ENCODE results near the gene MYO5C.
"Not testable (repeated sequence)": the region's sequence is repeated elsewhere in the genome, so short reads cannot be mapped to it uniquely, and the experiment has no call there.

Gene MYO5C

DNA sequence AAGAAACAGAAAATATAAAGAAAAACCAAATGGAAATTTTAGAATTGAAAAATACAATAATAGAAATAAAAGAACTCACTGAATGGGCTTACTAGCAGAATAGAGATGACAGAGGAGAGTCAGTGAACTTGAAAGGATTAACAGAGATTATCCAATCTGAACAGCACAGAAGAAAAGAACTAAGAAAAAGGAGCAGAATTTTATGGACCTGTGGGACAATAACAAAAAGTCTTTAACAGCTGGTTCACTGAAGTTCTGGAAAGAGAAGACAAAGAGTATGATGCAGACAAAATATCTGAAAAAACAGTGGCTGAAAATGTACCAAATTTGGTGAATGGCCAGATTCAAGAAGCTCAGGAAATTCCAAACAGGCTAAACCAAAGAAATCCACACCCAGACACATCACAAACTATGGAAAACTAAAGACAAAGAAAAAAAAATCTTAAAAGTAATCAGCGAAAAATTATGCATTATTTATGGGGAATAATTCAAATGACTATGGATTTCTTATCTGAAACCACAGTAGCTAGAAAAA is 94.7 kb downstream of the MYO5C start:
- DNase-seq = no peak

DNA sequence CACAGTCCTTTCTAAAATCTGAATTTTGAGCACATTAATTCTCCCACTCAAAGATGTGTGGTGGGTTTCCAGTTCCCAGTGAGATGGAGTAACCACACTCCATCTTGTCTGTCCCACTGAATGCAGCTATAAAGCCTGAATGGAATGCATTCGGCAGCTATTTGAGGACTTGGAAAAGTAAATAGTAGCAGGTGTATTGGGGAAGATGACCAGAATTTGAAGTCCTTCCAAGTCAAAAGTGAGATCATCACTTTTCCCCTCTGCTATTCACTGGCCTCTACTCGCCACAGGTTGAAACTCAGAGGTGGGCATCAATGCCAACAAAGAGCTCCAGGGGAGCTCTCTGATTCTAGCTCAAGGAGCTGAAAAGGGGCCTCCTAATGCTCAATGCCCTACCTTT is 96.3 kb downstream of the MYO5C start:
- no peak for DNase-seq

DNA sequence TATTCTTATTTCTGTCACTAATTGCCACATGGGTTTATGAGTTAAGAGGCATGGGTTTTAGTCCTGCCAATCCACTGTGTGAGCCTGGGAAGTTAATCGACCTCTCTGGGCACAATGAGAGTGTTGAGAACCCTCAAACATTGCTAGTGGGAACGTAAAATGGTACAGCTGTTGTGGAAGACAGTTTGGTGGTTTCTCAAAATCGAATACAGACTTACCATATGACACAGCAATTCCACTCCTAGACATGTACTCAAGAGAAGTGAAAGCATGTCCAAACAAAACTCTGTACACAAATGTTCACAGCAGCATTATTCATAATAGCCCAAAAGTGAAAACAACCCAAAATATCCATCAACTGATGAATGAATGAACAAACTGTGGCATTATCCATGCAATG is 98.7 kb downstream of the MYO5C start:
- no peak for DNase-seq

DNA sequence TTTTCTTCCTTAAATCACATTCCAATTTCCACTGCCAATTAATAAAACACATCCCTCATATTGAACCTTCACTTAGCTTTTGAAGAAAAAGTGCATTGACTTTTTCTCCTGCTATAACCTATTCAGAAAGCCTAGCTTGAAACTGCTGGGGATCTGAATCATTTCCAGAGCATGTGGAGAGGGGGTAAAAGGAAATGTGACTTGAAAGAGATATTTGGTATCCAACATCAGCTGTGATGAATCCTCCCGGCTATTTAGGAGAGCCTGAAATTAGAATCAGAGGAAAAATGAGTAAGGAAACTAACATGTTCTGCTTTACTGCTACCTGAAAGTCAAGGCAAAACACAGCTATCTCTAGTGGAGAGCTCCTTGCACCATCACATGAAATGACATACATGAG is 101.8 kb downstream of the MYO5C start:
- DNase-seq = no peak

DNA sequence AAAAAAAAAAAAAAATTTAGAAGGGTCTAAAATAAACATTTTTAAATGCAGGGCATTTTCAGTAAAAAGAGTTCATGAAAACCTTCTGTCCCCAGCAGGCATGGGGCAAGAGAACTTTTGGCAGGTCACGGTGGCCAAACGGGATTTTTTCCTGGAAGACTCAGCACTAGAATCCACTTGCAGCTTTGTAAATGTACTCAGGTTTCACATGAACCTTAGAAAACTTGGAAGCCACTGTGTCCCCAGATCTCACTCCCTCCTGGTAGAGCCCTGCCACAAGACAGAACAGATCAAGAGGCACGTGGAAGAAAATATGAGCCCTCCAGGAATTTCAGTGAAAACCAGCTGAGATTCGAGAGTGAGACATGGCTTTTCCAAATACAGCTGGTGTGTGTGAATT is 102.3 kb downstream of the MYO5C start:
- DNase-seq = no peak

DNA sequence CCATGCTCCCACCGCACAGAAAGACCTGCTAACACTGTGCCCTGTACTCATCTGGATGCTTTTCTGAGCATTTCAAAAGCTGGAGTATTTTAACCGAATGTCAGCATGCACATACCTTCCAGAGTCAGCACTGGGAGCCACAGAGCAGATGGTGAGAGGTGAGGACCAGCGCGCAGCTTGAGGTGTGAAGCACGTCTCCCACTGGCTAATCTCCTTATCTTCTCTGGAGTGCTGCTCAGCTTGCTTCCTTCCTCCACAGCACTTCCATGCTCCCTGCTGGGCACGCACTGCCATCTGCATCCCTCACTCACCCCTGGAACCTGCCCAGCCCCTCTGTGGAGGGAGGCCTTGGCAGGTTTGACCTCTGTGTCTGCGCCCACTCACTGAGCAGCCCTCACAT is 104.4 kb downstream of the MYO5C start, which contains the start of gene GNB5:
Gene GNB5 (minus strand): TSS at position 186 of the 400 bp plus-strand sequence. CDS start 6,716 bp downstream, outside the sequence.
- no peak for DNase-seq

DNA sequence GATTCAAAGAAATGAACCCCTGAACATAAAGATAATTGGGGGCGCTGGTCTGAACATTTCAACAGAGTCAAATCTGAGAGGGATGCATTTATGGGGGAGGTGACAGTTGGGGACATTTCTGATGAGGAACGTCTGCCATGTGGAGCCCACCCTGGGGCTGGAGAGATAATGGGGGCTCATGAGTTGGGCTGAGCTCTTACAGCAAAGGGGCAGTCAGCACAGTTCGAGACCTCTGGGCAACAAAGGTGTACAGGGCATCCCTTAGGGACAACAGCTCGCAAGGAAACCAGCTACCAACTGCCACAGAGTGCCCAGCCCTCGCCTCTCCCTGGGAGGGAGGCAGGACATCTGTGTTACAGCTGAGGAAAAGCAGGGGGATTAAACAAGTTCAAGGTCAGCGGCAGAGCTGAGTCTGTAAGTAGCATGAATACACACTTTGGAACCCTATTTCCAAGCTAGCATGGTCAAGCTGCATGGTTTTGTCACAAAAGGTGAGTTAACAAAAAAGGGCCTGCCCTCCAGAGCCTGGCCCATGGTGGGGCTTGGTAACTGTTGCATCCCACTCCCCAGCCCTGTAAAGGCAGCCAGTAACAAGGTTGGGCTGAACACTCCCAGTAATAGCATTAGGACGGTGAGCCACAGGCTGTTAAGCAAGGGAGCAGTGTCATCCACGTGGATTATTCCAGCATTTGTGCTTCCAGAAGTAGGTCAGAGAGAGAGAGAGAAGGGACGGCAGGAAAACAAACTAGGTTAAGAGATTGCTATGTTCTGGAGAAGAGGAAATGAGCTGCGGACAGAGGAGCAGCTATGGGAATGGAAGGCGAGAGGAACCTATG is 108.7 kb downstream of the MYO5C start:
- no peak for DNase-seq

DNA sequence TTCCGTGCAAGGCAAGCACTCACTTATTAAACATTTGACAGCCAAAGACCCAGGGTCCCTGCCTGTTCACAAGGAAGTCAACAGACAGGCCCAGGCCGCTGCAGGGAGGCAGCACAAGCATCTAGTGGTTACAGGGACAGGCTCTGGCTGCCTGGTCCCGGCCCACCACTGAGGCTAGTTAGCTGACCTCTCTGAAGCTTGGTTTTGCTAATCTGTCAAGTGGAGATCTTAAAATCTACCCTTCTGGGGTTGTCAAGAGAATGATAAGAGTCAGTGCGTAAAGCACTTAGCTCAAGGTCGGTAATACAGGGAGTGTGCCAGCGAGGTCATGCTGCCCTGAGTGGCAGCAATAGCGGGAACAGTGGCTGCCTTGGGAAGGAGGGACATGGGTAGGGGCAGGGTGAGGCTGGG is 110.4 kb downstream of the MYO5C start:
- DNase-seq = no peak

DNA sequence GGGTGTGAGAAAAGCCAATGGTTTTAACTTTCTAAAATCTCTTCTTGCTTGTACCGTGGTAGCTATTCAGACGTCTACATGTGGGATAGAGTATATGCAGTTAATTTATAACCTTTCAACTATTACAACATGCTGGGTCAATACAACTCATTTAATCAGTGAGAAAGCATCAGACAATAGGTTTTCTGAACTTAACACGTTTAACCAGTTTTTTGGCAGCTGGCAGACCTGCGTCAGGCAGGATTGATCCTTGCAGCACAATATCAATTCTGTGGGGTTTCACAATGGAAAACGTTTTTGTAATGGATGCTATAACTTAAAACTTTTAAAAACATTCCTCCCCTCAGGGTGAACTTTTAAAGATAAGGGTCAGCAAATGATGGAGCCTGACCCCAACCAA is 110.9 kb downstream of the MYO5C start:
- no peak for DNase-seq

DNA sequence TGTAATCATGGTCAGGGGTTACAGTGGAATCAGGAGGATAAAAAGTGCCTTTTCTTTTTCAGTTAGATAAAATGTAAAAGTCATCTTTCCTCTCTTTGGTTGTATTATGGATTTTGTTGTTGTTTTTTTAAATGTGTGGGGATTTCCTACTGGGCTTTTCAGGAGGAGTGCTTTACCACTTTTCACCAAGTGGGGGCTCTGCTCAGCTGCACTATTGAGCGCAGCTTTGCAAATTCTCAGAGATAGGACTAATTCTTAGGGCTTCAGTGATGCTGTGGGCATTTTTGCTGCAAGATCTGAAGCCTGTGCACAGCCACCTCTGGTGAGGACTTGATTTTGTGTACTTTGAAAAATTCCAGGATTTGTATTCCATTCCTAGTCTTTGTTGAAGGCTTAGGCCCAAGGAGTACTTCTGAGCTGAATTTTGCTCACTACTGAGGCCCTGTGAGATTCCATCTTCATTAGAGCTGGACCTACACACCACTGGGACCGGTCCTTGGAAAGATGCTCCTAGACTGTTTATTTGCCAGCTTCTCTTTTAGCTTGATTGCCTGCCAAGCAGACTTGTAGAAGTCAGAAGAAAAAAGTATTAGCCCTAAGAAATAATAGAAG is 111.9 kb downstream of the MYO5C start:
- DNase-seq = peak; percentile 20

DNA sequence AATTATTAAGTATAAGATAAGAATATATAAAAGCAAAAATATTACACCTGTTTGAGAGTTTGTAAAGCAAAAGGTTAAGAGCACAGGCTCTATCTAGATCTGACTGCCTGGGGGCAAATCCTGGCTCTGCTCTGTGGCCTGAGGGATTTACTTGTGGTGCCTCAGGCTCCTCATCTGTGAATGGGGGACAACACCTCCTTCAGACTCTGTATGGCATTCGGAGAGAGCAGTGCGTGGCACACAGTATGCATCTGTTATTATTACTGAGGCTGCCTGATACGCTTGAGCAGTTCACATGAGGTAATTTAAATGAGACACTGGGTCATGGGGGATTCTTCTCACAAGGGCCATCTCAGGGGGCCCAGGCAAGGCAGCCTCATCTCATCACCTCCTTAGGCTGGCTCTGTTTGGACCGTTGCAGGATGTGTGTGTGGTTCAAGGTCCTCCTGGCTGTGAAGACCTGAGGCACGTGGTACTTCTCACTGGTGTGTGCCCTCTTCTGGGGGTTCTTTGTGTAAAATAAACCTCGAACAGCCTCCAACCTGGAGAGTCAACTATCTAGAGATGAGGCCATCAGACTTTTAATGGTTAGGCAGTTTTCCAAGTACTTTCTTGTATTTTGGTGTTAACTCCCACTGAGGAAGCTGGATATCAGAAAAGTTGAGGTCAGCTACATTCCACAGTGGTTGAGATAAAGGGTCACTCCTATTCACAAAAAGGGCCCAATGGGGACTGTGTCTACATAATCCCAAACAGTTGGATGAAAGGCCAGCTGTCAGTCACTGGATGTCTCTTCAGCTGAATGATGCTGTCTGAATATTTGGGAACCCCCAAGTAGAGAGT is 113.4 kb downstream of the MYO5C start:
- no peak for DNase-seq

DNA sequence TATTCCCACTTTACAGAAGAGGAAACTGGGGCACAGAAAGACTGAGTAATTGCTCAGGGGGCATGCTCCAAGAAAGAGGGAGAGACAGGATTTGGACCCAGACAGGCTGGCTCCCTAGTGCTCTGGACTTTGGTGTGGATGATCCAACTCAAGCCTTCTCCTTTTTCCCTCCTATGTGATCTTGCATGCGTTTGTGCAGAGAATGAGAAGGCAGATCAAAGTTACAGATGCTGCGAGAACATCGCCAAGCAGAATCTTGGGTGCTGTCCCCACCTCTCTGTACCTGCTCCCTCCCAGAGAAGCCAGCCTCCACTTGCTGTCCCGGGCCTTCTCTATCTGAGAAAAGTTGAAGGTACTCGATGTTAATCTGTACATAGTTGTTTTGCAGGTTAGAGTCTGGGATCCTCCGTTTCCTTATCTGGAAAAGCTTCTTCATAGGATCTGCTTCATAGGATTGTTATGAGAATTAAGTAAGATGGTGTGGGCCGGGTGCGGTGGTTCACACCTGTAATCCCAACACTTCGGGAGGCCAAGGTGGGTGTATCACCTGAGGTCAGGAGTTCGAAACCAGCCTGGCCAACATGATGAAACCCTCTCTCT is 114.7 kb downstream of the MYO5C start:
- DNase-seq = no peak

DNA sequence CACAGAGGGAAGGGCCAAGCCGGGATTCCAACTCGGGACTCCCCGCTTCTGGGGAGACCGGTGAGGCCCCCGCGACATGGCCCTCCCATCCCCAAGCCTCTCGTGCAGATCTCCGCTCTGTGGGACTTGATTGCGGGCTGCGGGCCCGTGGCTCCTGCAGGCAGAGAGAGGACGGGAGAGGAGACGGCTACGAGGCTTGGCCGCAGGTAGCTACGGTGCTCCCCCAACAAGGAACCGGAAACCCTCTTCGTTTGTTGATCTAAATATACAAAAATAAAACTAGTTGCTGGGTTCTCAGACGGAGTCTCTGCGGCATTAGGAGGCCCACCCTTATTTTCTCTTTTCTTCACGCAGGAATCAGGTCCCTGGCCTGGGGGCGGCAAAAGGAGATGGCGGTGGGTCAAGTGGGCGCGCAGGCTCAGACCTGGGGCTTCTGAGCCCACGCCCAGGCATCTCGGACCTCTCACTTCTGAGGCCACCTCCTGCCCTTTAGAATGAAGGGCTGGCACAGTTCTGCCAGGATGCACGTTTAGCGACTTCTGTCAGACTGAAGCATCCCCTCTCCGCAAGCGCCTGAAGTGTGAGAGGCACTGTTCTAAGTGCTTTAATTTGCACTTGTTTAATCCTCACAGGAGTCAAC is 115.3 kb downstream of the MYO5C start:
- no peak for DNase-seq

DNA sequence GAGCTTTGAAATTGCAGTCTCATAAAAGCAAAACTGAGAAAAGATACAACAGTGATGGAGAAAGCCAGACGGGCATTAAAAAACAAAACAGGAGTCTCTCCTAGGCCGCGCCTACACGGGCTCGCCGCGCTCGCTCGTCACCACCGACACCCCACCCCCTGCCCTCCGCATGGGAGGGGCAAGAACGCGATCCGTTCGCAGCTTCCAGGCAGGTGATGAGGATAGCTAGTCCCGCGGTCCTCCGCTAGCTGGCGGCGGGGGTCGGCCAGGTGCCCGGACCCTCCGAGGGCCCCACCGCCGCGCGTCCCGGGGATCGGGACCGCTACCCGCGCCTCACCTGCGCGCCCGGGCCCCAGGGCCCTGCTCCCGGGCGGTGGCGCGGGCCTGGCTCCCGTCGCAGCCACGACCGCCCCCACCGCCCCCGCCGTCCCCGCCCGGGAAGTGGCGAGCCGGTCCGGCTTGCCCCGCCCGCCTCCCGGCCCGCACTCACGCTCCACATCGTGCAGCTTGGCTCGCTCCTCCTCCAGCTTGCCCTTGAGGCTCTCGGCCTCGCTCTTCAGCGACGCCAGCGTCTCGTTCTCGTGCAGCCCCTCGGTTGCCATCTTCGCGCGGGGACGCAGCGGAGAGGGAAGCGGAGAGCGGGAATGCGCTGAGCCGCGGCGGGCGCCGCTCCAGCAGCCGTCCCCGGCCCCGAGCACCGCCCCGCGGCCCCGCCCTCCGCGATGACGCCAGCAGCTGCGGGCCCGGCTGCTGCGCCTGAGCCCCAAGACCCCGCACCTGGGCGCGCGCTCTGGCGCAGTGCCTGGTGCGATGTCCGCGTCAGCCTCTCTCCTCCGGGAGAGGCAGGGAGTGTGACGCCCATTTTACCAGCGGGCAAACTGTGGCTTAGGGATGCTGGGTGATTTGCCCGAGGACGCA is 116.1 kb downstream of the MYO5C start:
- DNase-seq = peak; percentile 62

DNA sequence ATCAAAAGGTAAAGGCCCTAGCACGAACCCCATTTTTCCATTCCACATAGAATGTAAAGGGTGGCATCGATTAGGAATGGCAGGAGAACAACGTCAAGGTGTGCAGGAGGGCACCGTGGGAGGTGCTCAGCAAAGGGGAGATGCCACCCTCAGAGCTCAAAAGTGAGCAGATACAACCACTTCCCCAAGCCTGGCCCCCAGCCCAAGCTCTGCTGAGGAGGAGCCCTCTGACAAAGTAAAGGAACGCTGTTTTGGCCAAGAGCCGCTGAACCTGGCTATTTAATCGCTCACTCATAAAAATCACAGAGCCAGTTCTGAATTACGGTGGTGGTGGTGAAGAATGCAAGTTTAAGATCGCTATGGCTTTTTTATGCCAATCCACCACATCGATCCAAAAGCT is 116.8 kb downstream of the MYO5C start:
- DNase-seq = no peak

DNA sequence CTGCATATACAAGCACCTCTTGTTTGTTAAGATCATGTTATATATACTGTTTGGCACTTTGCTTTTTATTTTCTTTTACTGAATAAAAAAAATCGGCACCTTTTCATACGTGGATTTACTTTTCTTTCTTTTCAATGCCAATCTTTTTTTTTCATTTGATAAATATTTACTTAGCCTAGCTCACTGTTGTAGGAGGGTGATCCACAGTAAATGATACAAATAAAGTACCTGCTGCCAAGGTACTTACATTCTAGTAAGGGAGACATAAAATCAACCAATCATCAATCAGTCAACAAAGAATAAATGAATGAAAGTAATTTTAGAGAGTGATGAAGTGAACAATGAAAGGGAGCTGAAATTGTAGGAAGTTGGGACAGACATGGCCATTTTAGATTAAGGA is 122.7 kb downstream of the MYO5C start:
- no peak for DNase-seq

DNA sequence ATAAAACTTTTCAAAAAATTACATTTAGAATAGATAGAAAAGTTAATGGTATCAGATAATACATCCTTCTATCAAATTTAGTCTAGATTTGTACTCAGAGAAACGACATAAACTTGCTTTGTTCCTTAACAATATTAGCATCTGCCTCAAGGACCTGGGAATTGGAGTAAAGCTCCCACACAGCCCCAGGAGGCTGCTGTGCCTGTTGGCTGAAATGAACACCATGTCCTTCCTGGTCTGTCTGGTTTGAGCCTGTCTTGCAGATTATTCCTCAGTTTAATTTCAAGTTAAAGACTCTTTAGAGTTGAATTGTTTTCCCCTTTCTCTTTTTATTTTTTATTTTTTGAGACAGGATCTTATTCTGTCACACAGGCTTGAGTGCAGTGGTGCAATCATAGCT is 123.8 kb downstream of the MYO5C start:
- no peak for DNase-seq

DNA sequence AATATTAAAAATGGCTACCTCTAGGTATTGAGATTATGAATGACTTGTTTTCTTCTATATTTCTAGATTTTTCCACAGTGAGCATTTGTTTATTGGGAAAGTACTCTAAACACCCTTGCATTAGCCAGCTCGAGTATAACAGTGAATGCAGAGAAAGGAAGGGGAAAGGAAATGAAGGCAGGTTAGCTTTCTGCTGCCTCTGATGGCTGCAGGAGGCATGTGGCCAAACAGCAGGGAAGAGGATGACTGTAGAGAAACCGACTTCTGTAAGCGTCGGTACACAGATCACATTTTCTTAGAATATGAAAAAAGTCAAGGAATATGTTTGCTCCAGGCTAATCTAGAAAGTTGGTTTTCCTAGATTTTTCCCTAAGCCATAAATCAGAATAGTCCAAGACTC is 124.2 kb downstream of the MYO5C start:
- no peak for DNase-seq

DNA sequence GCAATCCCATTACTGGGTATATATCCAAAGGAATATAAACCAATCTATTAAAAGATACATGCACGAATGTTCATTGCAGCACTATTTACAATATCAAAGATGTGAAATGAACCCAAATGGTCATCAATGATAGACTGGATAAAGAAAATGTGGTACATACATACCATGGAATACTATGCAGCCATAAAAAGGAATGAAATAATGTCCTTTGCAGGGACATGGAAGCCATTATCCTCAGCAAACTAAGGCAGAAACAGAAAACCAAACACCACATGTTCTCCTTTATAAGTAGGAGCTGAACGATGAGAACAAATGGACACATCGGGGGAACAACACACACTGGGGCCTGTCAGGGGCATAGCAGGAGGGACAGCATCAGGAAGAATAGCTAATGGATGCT is 125.4 kb downstream of the MYO5C start:
- DNase-seq = not testable (repeated sequence)

DNA sequence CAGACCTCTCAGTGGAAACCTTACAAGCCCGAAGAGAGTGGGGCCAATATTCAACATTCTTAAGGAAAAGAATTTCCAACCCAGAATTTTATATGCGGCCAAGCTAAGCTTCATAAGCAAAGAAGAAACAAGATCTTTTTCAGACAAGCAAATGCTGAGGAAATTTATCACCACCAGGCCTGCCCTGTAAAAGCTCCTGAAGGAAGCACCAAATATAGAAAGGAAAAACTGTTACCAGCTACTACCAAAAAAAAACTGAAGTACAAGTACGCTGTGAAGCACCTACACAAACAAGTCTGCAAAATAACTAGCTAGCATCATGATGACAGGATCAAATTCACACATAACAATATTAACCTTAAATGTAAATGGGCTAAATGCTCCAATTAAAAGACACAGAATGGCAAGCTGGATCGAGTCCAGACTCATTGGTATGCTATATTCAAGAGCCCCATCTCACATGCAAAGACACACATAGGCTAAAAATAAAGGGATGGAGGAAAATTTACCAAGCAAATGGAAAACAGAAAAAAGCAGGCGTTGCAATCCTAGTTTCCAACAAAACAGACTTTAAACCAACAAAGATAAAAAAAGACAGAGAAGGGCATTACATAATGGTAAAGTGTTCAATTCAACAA is 130.0 kb downstream of the MYO5C start:
- not testable (repeated sequence) for DNase-seq

Data from NCI-H1048 (cell line).